ENCODE data around the gene NCOR2.

The NCOR2 gene

GRCh38 chr12:124566997-124567672 lies at the start of gene NCOR2:
Gene NCOR2 (minus strand): TSS chr12:124567612. CDS start chr12:124495251, 72,361 bp downstream.
- Histone ChIP-seq H3K27me3 (ENCODE audit: insufficient read depth, low read length) (peaks cover 8% of the 10 kb centered on the region), H3K4me1 (ENCODE audit: insufficient read depth, low read length) (peaks cover 39% of the 10 kb centered on the region), H3K36me3 (ENCODE audit: insufficient read depth, low read length) (no peaks in the 10 kb centered on the region), H3K4me3 (ENCODE audit: low read length) (peak within 1 kb of the TSS; percentile 81), H3K9me3 (ENCODE audit: low read length) (no peaks in the 10 kb centered on the region), H2AFZ (ENCODE audit: low read depth, low read length) (peak within 1 kb of the TSS; percentile 87)

GRCh38 chr12:124616394-124617221 lies 49.2 kb upstream of the NCOR2 start:
- Histone ChIP-seq H2AFZ (ENCODE audit: low read depth, low read length) (no peak overlapping the region), H3K4me1 (ENCODE audit: insufficient read depth, low read length) (peaks cover 8% of the 10 kb centered on the region), H3K4me3 (ENCODE audit: low read length) (no peak overlapping the region), H3K27me3 (ENCODE audit: insufficient read depth, low read length) (no peaks in the 10 kb centered on the region), H3K9me3 (ENCODE audit: low read length) (no peaks in the 10 kb centered on the region), H3K36me3 (ENCODE audit: insufficient read depth, low read length) (no peaks in the 10 kb centered on the region)

GRCh38 chr12:124614512-124615292 lies 47.3 kb upstream of the NCOR2 start:
- H2AFZ ChIP-seq (ENCODE audit: low read depth, low read length): no peak overlapping the region
- peaks cover 8% of the 10 kb centered on the region for H3K4me1 ChIP-seq (ENCODE audit: insufficient read depth, low read length)

GRCh38 chr12:124613151-124613585 lies 45.8 kb upstream of the NCOR2 start:
- Histone ChIP-seq H3K4me1 (ENCODE audit: insufficient read depth, low read length) (peaks cover 8% of the 10 kb centered on the region), H2AFZ (ENCODE audit: low read depth, low read length) (no peak overlapping the region), H3K9me3 (ENCODE audit: low read length) (no peaks in the 10 kb centered on the region), H3K36me3 (ENCODE audit: insufficient read depth, low read length) (no peaks in the 10 kb centered on the region), H3K4me3 (ENCODE audit: low read length) (no peak overlapping the region), H3K27me3 (ENCODE audit: insufficient read depth, low read length) (no peaks in the 10 kb centered on the region)

More at GRCh38 chr12:124614512-124615292, 47.3 kb upstream of the NCOR2 start:
- H3K4me3 ChIP-seq (ENCODE audit: low read length): no peak overlapping the region
- H3K9me3 ChIP-seq (ENCODE audit: low read length): no peaks in the 10 kb centered on the region
- H3K36me3 ChIP-seq (ENCODE audit: insufficient read depth, low read length): no peaks in the 10 kb centered on the region
- no peaks in the 10 kb centered on the region for H3K27me3 ChIP-seq (ENCODE audit: insufficient read depth, low read length)

- Histone ChIP-seq H3K4me1 (ENCODE audit: insufficient read depth, low read length) (peaks cover 2% of the 10 kb centered on the region), H2AFZ (ENCODE audit: low read depth, low read length) (no peak overlapping the region), H3K9me3 (ENCODE audit: low read length) (no peaks in the 10 kb centered on the region), H3K4me3 (ENCODE audit: low read length) (no peak overlapping the region), H3K36me3 (ENCODE audit: insufficient read depth, low read length) (no peaks in the 10 kb centered on the region), H3K27me3 (ENCODE audit: insufficient read depth, low read length) (no peaks in the 10 kb centered on the region)
Measured at GRCh38 chr12:124612410-124612680, 44.9 kb upstream of the NCOR2 start.

- H3K4me1 ChIP-seq (ENCODE audit: insufficient read depth, low read length): no peaks in the 10 kb centered on the region
- no peak overlapping the region for H3K4me3 ChIP-seq (ENCODE audit: low read length)
- H3K36me3 ChIP-seq (ENCODE audit: insufficient read depth, low read length): no peaks in the 10 kb centered on the region
- H3K27me3 ChIP-seq (ENCODE audit: insufficient read depth, low read length): no peaks in the 10 kb centered on the region
- no peaks in the 10 kb centered on the region for H3K9me3 ChIP-seq (ENCODE audit: low read length)
- no peak overlapping the region for H2AFZ ChIP-seq (ENCODE audit: low read depth, low read length)
Measured at GRCh38 chr12:124611559-124612409, 44.4 kb upstream of the NCOR2 start.

- H3K4me1 ChIP-seq (ENCODE audit: insufficient read depth, low read length): no peaks in the 10 kb centered on the region
- H3K9me3 ChIP-seq (ENCODE audit: low read length): no peaks in the 10 kb centered on the region
- H2AFZ ChIP-seq (ENCODE audit: low read depth, low read length): no peak overlapping the region
- no peak overlapping the region for H3K4me3 ChIP-seq (ENCODE audit: low read length)
- H3K36me3 ChIP-seq (ENCODE audit: insufficient read depth, low read length): no peaks in the 10 kb centered on the region
- H3K27me3 ChIP-seq (ENCODE audit: insufficient read depth, low read length): no peaks in the 10 kb centered on the region
Measured at GRCh38 chr12:124610629-124611558, 43.5 kb upstream of the NCOR2 start.

GRCh38 chr12:124610021-124610612 lies 42.7 kb upstream of the NCOR2 start:
- Histone ChIP-seq H3K4me1 (ENCODE audit: insufficient read depth, low read length) (no peaks in the 10 kb centered on the region), H3K36me3 (ENCODE audit: insufficient read depth, low read length) (no peaks in the 10 kb centered on the region), H3K27me3 (ENCODE audit: insufficient read depth, low read length) (no peaks in the 10 kb centered on the region), H3K9me3 (ENCODE audit: low read length) (no peaks in the 10 kb centered on the region), H3K4me3 (ENCODE audit: low read length) (no peak overlapping the region), H2AFZ (ENCODE audit: low read depth, low read length) (no peak overlapping the region)

GRCh38 chr12:124609041-124609989 lies 41.9 kb upstream of the NCOR2 start:
- Histone ChIP-seq H3K4me3 (ENCODE audit: low read length) (no peak overlapping the region), H2AFZ (ENCODE audit: low read depth, low read length) (no peak overlapping the region), H3K9me3 (ENCODE audit: low read length) (no peaks in the 10 kb centered on the region), H3K27me3 (ENCODE audit: insufficient read depth, low read length) (no peaks in the 10 kb centered on the region), H3K4me1 (ENCODE audit: insufficient read depth, low read length) (no peaks in the 10 kb centered on the region), H3K36me3 (ENCODE audit: insufficient read depth, low read length) (no peaks in the 10 kb centered on the region)

GRCh38 chr12:124608450-124608870 lies 41.0 kb upstream of the NCOR2 start:
- no peaks in the 10 kb centered on the region for H3K9me3 ChIP-seq (ENCODE audit: low read length)

More at GRCh38 chr12:124608450-124608870, 41.0 kb upstream of the NCOR2 start:
- H3K36me3 ChIP-seq (ENCODE audit: insufficient read depth, low read length): no peaks in the 10 kb centered on the region
- no peak overlapping the region for H3K4me3 ChIP-seq (ENCODE audit: low read length)
- no peak overlapping the region for H2AFZ ChIP-seq (ENCODE audit: low read depth, low read length)
- no peaks in the 10 kb centered on the region for H3K27me3 ChIP-seq (ENCODE audit: insufficient read depth, low read length)
- no peaks in the 10 kb centered on the region for H3K4me1 ChIP-seq (ENCODE audit: insufficient read depth, low read length)

Data from neuron (in vitro differentiated cells).